ENCODE data around the gene MMEL1.

Gene MMEL1

DNA sequence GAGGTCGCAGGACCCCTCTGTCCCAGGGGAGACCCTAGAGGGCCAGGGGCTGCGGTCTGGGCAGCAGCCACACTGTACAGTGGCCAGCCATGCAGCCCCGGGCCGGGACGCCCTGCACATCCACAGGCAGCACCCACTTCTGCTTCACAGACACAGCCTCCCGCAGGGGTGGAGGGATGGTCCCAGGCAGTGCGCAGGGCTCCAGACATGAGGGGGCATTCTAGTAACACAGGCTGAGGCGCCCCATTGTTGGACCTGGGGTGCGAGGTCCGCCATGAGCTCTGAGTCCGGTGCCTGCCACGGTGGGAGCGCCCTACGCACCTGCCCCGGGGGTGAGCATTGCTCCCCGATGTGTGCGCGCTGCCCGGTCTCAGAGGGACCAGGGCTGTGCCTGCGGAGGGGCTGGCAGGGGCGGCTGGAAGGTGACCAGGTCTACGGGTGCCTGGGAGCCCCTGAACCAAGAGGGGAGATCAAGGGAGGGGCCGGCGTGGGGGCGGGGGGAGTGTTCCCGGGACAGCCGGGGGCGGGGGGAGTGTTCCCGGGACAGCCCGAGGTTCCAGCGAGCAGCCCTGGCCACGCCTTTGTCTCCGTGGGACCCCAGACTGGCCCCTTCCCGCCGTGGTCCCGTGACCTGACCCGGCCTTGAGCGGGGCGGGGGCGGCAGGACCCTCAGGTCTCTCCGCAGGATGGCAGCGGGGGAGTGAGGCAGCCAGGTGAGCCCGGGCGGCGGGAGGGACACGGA is 4.5 kb downstream of the MMEL1 start:
- no peak for DNase-seq (ENCODE audit: low read depth)

DNA sequence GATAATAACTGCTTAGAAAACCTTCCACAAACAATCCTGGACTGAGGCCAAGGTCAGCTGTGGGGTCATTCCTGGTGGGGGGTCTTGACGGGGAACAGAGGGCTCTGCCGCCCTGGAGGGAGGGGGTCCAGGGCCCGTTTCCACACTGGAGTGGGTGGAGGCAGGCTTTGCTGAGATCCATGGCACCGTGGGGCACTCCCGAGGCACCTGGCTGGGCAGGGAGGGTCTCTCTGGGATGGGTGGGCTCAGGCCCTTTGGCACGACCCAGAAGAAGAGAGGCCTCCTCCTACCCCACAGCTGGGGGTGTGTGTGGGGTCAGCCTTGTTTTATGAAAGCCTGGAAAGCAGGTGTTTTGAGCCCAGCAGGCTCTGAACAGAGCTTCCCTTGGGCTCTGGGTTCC is 5.1 kb downstream of the MMEL1 start:
- DNase-seq (ENCODE audit: low read depth), result no peak

DNA sequence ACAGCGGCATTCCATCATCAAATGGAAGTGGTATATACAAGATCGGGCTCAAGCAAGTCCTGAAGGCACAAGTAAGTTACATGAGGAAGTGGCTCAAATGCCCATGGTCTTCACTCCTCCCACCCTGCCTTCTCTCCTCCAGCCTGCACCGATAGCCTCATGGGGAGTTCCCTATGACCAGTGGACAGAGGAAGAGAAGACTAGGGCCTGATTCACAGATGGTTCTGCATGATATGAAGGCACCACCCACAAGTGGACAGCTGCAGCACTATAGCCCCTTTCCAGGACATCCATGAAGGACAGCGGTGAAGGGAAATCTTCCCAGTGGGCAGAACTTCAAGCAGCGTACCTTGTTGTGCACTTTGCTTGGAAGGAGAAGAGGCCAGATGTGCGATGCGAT is 7.1 kb downstream of the MMEL1 start:
- DNase-seq (ENCODE audit: low read depth), result peak; percentile 79

DNA sequence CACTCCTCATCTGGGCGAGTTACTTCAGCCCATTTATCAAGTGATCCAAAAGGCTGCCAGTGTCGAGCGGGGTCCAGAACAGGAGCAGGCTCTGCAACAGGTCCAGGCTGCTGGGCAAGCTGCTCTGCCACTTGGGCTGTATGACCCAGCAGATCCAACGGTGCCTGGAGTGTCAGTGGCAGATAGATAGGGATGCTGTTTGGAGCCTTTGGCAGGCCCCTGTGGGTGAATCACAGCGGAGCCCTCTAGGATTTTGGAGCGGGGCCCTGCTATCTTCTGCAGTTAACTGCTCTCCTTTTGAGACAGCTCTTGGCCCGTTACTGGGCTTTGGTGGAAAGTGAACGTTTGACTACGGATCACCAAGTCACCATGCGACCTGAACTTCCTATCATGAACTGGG is 7.5 kb downstream of the MMEL1 start:
- DNase-seq (ENCODE audit: low read depth), result no peak

DNA sequence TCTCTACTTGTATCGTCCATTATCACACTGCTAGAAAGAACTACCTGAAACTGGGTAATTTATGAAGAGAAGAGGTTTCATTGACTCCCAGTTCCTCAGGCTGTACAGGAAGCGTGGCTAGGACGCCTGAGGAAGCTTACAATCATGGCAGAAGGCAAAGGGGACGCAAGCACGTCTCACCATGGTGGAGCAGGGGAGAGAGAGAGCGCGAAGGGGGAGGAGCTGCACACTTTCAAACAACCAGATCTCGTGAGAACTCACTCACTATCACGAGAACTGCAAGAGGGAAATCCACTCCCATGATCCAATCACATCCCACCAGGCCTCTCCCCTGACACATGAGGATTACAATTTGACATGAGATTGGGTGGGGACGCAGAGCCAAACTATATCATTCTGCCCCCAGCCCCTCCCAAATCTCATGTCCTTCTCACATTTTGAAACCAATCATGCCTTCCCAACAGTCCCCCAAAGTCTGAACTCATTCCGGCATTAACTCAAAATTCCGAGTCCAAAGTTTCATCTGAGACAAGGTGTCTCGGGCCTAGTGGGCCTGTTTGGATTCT is 8.0 kb downstream of the MMEL1 start:
- DNase-seq (ENCODE audit: low read depth), result no peak

DNA sequence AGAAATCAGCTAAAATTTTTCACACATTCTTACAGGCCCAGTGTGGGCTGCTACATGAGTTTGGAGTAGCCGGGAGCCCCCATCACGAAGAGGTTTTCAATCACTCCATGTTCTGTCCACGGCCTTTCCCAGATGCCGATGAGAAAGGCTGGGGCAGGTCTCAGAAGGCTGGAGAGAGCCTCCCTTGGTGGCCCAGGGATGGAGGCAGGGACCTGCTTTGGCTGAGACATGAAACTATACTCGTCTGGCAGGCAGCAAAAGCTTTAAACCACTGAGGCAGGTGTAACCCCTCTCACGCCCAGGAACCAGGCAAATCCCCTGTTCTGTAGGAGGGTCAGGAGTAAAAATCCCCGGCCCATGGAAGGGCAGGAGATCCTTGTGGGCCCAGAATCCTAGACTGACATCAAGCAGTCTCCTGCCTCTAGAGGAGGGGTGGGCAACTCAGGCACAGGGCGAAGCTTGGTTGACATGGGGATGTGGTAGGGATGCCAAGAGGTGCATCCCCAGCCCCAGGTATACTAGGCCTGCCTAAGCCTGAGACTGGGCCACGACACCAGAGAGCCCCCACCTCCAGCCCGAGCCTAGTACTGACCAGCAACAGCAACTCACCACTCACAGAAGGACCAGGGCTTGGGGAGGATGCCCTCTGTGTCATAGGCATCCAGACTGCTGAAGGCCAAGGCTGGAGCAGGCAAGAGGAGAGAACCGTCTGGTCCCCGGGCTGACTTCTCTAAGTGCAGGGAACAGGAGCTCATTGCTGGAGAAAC is 9.1 kb downstream of the MMEL1 start:
- DNase-seq (ENCODE audit: low read depth), result no peak

DNA sequence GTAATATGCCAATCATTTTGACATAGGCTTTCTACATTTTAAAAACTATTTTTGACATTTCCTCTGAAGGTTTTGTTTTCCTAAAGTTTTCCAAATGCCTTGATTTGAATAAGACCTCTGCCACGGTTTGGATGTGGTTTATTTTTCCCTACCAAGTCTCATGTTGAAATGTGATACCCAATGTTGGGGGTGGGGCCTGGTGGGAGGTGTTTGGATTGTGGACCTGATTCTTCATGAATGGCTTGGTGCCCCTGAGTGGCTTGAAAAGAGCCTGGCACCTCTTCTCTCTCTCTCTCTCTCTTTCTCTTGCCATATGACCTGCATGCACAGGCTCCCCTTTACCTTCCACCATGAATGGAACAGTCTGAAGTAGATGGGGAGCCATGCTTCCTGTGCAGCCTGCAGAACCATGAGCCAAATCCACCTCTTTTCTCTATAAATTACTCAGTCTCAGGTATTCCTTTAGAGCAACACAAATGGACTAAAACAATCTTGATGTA is 14.8 kb downstream of the MMEL1 start:
- no peak for DNase-seq (ENCODE audit: low read depth)

DNA sequence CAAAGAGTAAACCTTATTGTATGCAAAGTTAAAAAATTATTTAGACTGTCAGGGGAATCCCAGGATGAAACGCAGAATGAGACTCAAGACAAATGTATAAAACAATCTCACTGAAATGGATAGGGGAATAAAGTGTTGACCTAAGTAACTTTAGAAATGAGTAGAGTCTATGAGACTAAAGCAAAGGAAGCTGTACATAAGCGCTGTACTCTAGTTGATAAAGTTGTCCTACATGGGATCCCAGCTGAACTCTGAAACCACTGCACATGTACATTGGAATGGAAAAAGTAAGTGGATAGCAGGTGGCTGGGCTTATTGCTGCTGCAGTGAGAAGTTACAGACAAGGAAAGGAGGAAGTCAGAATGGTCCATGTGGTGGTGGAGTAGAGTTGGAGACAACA is 18.7 kb downstream of the MMEL1 start:
- DNase-seq (ENCODE audit: low read depth), result no peak

DNA sequence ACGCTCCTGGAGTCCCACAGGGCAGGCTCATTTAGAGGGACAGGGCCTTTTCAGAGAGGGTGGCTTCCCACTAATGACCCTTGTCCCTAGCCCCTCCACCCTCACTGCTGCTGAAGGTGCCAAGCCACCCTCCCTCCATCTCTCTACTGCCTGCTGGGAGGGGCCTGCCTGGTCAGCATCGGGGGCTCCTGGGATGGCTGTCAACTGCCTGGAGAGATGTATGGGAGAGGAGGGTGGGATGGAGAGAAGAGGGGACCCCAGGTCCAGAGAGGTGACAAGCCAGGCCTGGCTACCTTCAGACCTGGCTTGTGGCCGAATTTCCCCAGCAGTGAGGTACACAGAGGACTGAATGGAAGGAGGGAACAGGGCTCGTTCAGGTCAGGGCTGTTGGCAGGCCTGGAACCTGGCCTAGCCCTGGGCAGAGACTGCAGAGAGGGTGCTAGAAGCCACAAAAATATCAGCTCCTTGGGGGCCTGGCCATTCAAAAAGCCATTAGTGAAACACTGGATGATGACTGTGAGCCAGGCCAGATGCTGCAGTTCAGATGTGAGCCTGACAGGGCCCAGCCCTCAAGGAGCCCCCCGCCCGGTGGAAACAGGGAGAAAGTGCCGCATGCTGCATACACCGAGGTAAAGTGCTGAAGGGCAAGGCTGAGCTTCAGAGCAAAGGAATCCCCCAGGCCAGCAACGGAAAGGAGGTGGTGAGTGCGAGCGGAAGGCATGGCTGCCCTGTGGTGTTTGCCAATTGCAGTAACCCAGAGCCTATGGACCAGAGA is 20.0 kb downstream of the MMEL1 start:
- no peak for DNase-seq (ENCODE audit: low read depth)

DNA sequence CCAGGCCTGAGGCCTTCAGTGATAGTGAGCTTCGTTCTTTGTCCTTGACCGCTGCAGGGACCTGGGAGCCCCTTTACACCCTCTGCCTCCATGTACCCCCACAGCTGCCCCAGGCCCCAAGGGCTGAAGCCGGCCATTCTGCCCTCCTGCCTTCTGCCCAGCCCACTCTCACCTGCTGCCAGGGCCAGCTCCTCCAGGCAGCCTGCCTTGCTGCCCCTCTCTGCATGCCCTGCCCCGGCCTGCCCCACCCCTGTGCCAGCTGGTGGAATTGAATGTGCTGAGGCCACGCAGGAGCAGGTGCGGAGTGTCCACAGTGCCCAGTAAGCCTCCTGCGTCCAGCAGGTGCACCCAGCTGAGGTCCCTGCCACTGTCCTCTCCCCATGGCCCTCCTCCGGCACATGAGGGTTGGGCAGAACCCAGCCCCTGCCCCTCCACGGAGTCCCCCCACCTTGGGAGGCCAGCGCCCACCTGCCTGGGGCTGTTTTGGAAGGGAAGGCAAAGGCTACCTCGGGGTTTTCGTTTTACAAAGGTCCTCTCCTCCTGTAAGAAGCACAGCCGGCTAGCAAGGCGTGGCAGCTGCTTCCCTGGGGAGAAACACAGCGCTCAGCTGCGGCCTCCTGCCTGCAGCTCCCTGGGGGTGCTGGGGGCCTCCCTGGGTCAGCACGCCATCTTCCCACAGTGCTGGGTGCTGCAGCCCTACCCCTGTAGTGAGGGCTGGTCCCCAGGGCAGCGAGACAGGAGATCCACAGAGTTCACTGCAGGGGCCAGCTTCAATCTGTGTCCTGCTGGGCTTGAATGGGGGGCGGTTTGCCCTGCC is 21.0 kb downstream of the MMEL1 start:
- DNase-seq (ENCODE audit: low read depth), result no peak

DNA sequence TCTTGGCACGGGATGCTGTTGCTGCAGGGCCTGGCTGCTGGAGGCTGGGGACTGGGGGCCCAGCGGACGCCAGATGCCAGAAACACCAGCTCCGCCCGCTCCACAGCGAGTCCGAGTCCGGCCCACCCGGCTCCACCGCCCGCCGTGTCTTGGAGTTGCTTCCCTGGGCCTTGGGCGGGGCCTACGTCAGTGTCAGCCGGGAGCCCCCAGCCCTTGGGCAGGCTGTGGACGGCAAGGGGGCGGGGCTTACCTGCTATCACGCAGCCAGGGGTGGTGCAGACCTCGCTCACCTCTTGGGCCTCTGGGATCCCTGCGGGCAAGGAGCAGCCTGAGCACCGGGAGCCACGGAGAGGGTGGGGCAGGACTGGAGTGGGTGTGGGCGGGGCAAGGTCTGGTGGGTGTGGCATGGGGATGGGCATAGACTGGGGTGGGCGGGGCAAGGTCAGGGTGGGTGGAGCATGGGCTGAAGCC is 21.8 kb downstream of the MMEL1 start:
- peak; percentile 73 for DNase-seq (ENCODE audit: low read depth)

DNA sequence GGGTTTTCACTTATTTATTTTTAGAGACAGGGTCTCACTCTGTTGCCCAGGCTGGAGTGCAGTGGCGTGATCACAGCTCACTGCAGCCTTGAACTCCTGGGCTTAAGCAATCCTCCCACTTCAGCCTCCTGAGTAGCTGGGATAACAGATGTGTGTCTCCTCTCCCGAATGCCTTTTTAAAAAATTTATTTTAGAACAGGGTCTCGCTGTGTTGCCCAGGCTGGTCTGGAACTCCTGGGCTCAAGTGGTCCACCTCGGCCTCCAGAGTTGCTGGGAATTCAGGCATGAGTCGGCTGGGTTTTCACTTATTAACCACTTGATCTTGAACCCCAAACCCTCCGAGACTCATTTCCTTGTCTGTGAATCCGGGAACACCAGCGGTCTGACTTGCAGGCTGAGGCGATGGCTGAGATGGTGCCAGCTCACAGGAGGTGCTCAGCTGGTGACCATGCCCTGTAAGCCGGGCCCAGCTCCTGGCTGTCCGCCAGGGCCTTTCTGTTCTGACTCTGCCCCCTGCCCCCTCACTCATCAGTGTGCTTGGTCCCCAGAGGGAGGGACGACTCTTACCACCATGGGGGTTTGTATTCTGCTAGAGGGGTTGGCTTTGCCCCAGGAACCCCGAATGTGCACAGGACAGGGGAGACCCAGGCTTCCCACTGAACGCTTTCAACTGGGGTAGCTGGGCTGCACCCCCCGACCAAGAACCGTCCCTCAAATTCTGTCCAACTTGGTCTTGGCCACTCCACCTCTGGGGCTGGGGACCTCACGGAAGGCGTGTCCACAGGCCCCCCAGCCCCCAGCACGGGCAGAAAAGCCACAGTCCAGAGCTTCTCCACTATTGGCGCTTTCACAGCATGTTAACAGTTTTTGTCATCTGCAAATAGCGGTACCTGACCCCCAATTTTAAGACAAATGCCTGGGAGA is 22.5 kb downstream of the MMEL1 start:
- DNase-seq (ENCODE audit: low read depth), result no peak

DNA sequence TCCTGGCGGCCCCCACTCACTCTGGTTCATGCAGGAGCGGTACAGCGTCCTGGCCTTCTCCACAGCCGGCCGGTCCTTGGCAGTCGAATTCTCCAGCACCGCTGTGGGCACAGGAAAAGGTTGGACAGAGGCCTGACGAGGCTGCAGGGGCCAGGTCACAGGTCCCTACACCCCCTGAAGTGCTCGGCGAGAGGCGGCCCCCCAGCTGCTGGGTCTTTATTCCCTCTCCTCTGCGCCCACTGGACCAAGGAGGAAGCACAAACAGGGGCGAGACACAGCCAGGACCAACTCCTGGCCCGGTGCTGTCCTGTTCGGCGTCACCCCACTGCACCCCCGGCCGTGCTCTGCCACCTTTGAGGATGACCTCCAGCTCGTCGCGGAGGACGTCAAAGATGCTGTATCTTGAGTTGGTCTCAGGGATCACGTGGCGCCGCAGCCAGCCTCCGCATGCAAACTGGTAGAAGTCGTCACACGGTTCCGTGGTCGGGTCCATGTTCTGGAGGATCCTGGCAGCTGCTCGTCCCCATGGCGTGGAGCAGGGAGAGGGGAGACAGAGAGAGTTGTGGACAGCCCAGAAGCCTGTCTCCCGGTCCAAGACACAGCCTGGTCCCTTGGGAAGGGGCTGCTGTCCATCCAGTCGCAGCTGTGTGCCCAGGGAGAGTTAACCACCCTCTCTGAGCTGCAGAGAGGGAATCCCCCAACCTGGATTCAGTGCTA is 23.3 kb downstream of the MMEL1 start:
- DNase-seq (ENCODE audit: low read depth), result no peak

DNA sequence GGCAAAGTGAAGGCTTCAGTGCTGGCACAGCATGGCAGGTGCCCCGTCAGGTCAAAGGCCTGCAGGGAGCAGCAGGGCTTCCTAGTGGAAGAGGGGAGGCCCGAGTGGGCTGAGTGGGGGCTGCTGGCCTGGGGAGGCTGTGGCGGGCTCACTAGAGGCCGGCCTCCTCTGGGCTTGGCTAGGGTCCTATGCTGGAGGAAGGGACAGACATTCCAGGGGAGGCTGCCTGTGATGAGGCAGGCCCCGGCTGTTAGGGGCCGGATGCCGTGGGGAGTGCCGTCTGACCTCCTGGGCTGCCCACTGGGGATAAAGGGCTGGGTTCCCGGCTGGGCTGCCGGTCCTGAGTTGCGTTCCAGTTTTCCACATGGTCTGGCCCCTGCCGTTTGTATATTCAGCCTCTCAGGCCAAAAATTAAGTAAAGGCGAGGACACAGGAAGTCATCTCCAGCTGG is 25.1 kb downstream of the MMEL1 start:
- DNase-seq (ENCODE audit: low read depth), result no peak

DNA sequence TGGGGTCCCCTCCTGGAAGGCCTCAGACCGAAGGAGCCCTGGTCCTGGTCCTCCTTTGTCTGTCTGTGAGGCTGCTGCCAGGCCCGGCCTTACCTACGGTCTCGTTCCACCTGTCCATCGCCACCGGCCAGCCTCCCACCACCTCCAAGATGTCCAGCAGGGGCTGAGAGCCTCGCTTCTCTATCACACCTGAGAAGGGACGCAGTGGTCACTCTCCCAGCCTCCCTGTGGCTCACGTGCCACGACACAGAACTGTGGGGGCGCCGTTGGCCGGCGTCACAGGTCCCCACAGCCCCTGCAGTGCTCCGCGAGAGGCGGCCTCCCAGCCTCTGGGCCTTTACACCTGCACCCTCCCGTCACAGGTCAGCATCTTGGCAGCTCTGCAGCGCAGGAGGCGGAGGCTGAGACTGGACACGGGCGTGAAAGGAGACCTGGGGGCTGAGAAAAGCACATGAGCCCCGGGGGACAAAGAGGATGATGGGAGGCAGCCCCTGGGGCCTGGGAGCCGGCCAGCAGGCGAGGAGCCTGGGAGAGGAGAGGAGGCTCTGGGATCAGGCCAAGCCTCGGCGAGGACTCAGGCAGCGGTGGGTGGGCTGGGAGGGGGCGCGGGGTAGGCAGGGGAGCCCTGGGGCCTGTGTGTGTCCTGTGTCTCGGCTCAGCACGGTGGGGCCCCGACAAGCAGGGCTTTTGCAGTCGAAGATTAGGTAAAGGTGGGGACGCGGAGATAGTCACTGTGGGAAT is 25.8 kb downstream of the MMEL1 start:
- DNase-seq (ENCODE audit: low read depth), result no peak

DNA sequence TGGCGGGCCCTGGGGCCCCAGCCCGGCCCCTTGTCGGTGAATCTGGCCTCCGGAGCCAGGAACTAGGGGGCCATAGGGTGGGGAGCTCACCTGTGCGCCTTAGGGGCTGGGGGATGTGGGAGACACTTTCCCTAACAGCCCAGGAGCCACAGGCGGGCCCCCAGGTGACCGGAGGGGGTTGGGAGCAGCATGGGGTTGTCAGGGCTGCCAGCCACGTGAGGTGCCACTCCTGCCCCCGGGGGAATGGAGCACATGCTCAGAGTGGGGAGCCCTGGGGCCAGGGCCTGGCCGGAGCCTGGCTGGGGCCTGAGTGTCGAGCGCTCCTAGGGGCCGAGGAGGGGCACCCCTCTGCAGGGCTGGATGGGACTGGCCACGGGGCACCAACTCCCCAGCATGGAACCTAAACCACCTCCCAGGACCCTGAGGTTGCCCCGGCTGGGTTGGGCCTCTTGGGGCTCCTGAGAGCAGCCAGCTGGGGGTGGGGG is 26.4 kb downstream of the MMEL1 start:
- no peak for DNase-seq (ENCODE audit: low read depth)

DNA sequence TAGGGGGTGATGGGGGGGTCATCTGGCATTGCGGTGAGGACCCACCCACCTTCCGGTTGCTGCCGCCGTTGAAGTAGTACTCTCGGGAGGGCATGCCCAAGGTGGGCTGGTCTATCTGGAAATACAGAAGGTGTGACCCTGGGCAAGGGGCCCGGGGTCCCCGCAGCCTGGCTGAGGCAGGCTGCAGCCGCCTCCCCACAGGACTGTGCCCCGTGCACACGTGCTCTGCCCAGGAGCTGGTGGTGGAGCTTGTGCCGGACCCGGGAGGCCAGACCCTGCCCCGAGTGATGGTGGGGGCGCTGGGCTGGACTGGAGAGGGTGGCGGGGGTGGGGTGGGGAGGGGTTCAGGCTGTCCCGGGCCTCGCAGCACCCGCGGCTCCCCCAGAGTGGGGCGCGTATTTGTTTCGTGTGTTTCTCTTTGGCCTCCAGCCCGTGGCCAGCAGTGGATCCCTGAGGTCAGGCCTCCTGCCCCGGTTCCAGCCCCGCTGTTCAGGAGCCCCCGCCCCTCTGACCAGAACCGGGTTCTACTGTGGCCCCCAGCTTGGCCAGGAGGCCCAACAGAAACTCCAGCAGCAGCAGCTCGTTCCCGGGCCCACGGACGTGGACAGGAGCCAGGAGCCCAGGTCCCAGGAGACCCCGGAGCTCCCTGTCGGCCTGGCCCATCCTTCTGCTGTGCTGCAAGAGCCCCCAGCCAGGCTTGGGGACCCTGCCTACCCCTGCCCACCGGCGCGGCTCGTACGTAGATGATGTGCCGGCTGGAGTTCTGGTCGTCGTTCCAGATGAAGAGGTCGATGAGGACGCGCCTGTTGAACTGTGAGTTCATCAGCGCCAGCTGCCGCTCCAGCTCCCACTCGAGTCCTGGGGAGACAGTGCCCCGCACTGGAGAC is 27.1 kb downstream of the MMEL1 start:
- no peak for DNase-seq (ENCODE audit: low read depth)
